Testis (tissue), 2 donors: ENCODE results near the gene KCNG2.

Source experiments
- POLR2A ChIP-seq: fragments of 450-650 bp; IDR thresholded peaks from one replicate; pipeline ENCODE4 v1.6.1; 2017; ENCODE audit warnings: antibody characterized with exemption, mild to moderate bottlenecking, moderate library complexity
- TF ChIP-seq, protein P1 (sequence below), 3 experiments: fragments of 450-650 bp in 2 of 3; fragments of 200-600 bp in 1 of 3; sonication (generic) in 1 of 3; IDR thresholded peaks; one replicate each; pipeline ENCODE4 v1.5.1; 2016 to 2019; ENCODE audit warnings: antibody characterized with exemption in 3 of 3, mild to moderate bottlenecking in 2 of 3, moderate library complexity in 1 of 3

DNA sequence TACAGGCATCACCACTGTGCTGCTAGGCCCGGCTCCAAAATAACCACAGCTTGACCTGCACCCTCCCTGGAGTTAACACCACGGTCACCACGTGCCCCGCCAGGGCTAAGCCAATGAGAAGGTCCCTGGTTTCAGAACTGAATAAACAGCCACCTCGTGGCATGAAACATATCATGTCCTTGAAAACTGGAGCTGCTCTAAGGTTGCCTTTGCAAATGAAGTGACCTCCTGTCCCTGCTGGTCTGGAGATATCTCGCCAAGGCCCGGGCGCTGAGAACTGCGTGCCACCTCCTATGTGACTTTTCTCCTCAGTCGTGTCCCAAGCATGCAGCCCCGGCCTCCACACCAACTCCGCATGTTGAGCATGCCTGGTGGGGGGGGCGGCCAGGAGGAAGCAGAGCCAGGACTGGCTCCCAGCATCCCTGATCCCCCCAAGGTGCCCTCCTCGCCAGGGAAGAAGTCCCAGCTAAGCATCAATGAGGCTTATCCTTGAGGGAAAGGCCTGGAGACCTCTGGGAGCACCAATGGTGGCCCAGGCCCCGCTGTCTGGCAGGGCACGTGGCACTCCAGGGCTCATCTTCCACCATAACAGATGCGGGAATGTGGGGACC, 16.3 kb upstream of the KCNG2 start:
- TF ChIP-seq POLR2A, result no peak
- TF ChIP-seq, protein P1, sequence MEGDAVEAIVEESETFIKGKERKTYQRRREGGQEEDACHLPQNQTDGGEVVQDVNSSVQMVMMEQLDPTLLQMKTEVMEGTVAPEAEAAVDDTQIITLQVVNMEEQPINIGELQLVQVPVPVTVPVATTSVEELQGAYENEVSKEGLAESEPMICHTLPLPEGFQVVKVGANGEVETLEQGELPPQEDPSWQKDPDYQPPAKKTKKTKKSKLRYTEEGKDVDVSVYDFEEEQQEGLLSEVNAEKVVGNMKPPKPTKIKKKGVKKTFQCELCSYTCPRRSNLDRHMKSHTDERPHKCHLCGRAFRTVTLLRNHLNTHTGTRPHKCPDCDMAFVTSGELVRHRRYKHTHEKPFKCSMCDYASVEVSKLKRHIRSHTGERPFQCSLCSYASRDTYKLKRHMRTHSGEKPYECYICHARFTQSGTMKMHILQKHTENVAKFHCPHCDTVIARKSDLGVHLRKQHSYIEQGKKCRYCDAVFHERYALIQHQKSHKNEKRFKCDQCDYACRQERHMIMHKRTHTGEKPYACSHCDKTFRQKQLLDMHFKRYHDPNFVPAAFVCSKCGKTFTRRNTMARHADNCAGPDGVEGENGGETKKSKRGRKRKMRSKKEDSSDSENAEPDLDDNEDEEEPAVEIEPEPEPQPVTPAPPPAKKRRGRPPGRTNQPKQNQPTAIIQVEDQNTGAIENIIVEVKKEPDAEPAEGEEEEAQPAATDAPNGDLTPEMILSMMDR (IDR thresholded peaks at IDR 0.05), result no peak
